CD4-positive, alpha-beta T cell treated with Interleukin-15 for 1 hour (primary cell): ENCODE data around the gene HS6ST2.
A peak's percentile ranks its signal among the peaks of the same experiment; 100 is the strongest.

ENCODE experiments used
- DNase-seq: peaks from one replicate; pipeline ENCODE4 v3.0.0-alpha.2; 2020

HS6ST2 gene

DNA sequence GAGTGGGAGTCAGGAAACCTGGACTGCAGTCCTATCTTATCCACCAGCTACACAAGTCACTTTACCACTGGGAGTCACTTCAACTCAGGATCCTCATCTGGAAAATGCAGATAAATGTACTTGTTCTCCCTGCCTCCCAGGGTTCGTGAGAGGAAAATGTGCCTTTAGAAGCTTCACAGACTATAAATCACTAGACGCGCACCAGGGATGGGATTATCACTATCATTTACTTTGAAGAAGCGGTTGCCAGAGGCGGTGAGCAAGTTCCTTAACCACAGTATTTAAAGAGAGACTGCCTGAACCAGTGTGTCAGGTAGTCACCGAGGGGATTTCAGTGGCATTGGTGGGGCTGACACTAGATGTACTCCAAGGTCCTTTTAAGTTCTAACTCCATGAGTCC lies 219.5 kb downstream of the HS6ST2 start:
- no peak for DNase-seq

GRCh38 chrX:132737743-132738142 lies 220.7 kb downstream of the HS6ST2 start:
- peak; percentile 39 for DNase-seq

DNA sequence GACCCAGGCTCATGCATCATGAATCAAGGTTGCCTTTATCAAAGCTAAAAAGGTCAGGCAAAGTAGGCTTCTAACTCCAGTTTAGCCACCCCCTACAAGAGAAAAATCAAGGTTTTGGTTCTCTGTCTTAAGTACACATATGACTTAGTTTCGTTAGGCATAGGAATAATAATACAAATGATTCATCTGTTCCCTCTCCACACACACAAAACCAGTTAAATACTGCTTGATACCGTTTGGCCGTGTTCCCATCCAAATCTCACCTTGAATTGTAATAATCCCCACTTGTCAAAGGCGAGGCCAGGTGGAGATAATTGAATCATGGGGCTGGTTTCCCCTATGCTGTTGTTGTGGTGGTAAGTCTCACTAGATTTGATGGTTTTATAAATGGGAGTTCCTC lies 226.2 kb downstream of the HS6ST2 start:
- DNase-seq, result no peak

DNA sequence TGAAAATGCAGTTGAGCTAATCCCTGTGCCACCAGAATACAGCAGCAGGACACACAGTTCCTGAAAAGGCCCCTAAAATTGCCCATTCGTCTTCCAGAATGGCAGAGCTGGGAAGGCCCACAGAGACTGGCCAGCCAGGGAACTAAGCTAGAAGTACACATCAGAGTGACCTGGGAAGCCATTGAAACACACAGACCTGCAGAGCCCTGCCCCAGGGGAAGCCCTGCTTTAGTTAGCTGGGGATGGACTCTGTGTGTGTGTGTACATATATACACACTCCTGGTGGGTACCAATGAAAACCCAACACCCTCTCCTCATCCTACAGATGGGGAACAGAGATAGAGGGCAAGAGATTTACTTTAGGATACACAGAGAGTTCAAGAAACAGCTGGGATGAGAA lies 227.7 kb downstream of the HS6ST2 start:
- DNase-seq, result no peak

- DNase-seq, result no peak
Observed at GRCh38 chrX:132730266-132730665, 228.2 kb downstream of the HS6ST2 start.

- DNase-seq, result no peak
Observed at GRCh38 chrX:132728296-132728695, 230.1 kb downstream of the HS6ST2 start.

- no peak for DNase-seq
Observed at GRCh38 chrX:132718431-132718958, 239.9 kb downstream of the HS6ST2 start.

DNA sequence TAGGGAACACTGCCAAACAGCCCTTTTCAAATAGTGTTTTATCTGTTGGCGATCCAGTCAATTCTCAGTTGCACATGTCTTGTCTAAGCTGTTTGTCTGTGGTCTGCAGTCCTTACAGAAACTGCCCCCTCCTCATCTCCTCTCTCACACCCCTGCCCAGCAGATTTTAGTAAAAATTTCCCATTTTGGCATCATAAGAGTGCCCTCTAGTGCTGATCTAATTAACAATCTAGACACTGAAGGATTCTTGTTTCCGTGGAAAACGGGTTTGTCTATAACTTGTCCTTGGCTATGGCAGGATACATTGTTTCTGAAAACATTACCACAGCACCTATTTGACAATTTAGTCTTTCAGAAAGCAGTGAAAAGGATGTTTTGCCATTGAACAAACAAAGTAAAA lies 242.4 kb downstream of the HS6ST2 start:
- no peak for DNase-seq

GRCh38 chrX:132714913-132715312 lies 243.5 kb downstream of the HS6ST2 start:
- DNase-seq, result no peak

GRCh38 chrX:132712350-132712749 lies 246.1 kb downstream of the HS6ST2 start:
- no peak for DNase-seq

- DNase-seq, result no peak
Observed at GRCh38 chrX:132710656-132711155, 247.7 kb downstream of the HS6ST2 start.

- no peak for DNase-seq
Observed at GRCh38 chrX:132708529-132708928, 249.9 kb downstream of the HS6ST2 start.

- DNase-seq, result no peak
Observed at GRCh38 chrX:132704769-132705168, 253.7 kb downstream of the HS6ST2 start.

DNA sequence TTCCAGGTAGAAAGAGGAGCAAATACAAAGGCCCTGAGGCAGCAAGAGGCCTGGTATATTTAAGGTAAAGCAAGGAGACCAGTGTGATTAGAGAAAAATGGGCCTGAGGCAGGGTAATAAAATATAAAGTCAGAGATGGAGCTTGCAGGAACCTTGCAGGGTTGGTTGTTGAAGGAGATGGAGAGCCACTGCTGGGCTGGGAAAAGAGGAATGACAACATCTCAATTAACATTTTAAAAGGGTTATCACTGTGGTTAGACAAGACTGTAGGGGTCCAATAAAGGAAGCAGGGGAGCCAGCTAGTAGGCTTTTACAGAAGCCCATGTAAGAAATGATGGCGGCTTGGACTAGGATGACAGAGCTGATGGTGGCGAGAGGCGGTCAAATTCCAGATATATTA lies 264.0 kb downstream of the HS6ST2 start:
- no peak for DNase-seq

GRCh38 chrX:132692526-132692925 lies 265.9 kb downstream of the HS6ST2 start:
- DNase-seq, result no peak

- no peak for DNase-seq
Observed at GRCh38 chrX:132692066-132692465, 266.4 kb downstream of the HS6ST2 start.

GRCh38 chrX:132689612-132690563 lies 268.5 kb downstream of the HS6ST2 start:
- DNase-seq, result no peak

DNA sequence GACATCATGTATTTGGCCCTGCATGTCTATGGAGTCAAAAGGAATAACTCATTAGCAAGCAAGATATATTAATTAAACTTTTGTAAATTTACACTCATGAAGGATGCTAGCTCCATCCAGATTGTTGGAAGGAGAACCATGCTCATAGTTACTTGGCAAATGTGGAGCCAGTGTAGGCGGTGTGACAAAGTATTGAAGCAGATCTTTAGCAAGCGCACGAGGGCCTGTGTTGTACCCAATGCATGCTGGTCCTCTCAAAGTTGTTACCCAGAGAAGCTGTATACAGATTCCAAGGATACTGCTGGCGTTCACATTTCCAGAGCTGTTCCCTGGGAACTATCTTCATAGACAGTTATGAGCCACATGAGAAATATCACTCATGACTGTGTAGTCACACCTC lies 273.2 kb downstream of the HS6ST2 start:
- no peak for DNase-seq

GRCh38 chrX:132677233-132677716 lies 281.2 kb downstream of the HS6ST2 start:
- no peak for DNase-seq

- DNase-seq, result no peak
Observed at GRCh38 chrX:132676561-132677186, 281.8 kb downstream of the HS6ST2 start.

DNA sequence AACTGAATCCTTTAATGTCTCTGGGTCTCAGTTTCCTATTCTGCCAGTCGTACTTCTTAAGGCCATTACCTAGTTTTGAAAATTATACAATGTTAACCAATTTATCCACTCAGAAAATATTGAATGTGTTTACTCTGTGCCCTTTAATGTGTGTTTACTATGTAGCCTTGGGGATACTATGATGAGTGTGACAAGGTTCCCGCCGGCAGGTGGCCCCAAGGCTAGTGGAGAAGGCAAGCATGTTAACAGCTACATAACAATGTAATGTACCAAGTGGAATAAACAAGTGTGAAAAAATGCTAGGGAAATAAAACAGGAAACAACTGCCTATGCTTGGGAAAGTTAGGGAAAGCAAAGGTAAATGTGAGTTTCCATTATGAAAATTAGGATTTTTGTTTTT lies 282.3 kb downstream of the HS6ST2 start:
- DNase-seq, result no peak

DNA sequence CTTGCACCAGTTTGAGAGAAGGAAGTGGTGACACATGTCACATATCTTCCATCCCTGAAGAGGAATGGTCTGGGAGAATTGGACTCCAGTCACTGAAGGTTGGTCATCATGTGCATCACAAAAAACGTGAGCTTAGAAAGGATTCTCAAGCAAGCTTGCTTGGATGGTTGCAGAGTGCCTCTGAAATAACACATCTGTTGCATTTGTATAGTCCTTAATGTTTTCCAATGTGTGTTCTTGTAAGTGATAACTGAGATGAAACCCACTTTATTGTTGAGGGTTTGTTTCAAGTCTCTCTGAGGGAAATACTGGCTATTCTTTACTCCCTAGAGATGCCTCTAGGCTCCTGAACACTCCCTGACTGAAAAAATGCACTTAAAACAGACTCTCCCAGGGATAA lies 285.1 kb downstream of the HS6ST2 start:
- no peak for DNase-seq

GRCh38 chrX:132671229-132671641 lies 287.2 kb downstream of the HS6ST2 start:
- DNase-seq, result no peak

- no peak for DNase-seq
Observed at GRCh38 chrX:132669142-132669541, 289.3 kb downstream of the HS6ST2 start.
